NCI-H510A treated with DMSO at 0.1 percent for 48 hours (cell line): ENCODE data around the gene CHI3L1.

Experiments
- DNase-seq: peaks from one replicate; lab custom pipeline; 2025; lab: John Stamatoyannopoulos, UW

CHI3L1 gene

DNA sequence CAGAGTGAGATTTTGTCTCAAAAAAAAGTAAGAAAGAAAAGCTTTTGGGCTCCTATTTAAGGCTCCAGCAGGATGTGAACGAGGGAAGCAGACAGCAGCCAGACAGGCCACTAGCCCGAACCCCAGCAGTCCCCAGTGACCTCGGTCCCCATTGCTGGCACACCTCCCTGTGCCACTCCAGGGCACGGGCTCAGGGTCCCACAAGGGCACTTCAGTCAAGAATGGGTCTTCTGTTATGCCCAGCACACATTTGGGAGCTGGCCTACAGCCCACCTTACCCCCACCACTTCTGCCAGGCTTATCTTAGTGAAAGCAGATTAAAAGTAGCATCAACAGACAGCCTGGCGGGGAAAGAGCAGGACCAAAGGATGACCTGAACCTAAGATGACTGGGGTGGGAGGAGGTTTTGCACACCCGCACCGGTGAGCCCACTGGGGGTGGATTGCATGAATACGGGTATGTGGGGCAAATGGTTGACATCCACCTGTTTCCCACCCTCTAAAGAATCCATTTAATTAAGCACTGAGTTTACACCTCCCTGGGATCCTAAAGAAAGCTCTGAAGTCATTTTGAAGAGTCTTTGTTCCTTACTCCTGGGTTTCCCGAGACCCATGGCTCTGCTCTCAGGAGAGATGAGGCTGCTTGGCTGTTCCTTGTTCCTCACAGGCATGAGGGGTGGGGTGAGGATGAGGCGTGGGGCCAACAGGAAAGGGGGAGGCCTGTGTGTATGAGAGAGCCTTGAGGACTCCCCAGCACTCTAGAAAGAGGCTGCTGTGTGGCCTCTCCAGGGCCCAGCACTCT lies 4.7 kb downstream of the CHI3L1 start:
- no peak for DNase-seq

DNA sequence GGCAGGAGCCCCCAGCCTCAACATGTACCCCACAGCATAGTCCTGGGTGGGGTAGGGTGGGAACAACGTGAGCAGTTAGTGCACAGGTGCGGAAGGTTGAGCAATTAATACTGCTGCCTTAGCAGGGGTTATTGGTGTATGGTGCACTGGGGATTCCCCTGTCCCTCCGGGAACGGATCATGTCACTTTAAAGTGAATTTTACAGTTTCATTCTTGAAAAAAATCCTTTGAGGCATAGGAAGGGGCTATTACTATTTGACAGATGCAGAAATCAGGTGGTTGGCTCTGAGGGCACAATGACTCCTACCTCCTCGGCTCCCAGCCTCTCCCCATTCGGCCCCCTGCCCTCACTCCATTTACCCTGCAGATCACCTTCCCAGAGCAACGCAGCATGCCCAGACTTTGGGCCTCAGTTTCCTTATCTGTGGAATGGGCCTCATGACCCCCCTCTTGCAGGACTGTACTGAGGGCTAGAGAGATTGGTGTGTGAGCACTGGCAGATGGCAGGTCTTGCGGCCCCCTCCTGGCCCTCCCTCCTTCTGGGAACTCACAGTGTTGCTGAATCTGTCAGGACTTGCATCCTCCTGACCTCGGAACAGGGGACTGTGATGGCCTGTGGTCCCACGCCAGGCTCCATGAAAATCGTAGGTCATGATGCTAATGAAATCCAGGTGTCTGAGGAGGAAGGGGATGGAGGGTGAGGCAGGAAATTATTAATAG lies 5.7 kb downstream of the CHI3L1 start:
- DNase-seq: no peak

DNA sequence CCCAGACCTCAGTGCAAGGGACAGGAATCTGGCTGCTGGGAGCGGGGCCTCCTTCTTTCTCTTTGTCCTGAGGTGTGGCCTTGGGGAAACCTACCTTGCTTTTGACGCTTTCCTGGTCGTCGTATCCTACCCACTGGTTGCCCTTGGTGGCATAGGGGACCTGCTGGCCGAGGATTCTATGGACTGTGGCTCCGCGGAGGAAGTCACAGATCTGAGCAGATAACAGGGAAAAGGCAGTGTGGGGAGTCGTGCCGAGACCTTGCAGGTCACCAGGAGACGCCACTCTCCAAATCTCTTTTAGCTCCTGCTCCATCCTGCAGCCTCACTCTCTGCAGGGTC lies 6.9 kb downstream of the CHI3L1 start:
- no peak for DNase-seq

DNA sequence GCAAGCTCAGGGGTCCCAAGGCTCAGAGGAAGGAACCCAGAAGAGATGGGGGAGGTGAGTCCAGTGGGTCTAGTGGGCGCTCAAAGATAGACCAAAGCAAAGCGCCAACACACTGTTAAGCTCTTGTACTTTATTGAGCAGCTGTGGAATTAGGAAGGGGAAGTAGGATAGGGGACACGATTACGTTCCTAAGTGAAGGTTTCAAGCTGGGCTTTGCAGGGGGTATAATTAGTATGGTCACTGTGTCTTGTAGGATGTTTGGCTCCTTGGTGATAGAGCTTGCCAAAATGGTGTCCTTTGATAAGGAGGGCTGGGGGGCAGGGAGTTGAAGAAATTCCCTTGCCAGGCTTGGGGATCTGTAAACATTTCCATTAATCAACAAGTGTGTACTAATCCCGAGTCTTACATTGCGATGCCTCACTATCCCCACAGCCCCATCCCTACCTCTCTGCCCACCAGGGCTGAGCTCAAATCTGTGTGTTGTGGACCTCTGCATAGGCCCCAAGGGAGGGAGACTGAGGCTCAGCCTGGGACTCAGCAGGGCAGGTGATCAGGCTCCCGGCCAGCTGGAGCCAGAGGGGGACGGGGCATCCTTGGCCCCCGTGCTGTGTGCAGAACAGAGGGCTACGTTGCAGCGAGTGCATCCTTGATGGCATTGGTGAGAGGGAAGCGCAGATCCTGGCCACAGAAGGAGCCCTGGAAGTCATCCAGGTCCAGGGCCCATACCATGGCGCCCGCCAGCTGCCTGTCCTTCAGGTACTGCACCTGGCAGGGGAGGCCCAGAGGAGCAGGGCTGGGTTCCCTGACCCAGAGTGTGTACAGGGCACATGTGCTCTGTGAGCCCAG lies 7.5 kb downstream of the CHI3L1 start:
- DNase-seq: no peak

DNA sequence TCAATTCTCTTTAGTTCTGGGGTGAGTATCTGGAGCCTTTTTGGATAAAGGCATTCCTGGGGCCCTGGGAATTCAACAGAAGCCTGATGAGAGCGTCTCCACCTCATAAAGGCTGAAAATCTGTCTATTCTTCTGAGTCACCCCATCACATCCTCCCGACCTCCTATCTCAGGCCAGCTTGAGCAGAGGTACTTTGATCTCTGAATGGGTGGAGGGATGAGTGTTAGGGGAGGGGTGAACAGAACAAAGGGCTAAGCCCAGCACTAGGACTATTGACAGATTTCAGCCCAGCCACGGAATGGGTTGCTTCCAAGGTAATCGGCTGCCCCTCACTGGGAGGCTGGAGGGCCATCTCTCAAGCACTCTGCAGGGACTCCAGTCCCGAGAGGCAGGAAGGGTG lies 8.4 kb downstream of the CHI3L1 start:
- DNase-seq: no peak

DNA sequence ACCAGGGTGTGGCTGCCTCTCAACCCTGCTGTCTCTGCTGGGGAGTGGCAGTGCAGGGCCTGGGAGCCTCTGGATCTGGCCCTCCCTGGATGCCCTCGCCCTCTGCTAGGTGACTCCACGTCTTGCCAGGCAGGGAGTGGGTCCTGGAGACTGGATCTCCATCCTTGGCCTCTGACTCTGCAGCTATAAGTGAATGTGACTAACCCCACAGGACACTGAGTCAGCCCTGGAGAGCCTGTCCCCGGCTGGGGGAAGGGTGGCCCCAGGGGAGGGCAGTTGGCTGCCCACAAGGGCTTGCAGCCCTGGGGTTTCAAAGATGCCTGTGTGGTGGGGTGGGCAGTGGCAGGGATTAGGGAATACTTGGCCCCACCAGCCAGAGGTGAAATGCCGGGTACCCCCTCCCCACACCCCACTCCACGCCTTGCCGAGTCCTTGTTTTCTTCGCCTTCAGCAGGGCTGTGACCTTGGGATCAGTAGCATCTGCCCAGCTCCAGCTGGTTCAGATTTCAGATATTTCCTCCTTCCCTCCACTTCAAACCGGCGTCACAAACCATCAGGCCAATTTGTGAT lies 8.9 kb downstream of the CHI3L1 start:
- peak; percentile 32 for DNase-seq

DNA sequence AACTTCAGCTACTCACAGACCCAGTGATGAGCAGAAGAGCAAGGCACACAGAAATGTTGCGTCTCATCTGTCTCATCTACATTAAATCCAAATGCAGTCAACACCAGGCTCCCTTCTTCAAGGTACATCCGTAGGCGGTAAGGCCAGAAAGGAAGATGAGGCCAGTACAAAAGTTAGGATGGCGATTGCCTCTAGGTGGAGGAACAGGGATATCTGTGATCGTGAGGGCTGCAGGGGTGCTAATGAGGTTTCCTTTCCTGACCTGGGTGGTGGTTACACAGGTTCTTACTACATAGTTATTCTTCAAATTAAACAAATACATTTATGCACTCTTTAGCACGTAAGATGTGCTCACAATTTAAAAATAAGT lies 9.5 kb downstream of the CHI3L1 start:
- no peak for DNase-seq

DNA sequence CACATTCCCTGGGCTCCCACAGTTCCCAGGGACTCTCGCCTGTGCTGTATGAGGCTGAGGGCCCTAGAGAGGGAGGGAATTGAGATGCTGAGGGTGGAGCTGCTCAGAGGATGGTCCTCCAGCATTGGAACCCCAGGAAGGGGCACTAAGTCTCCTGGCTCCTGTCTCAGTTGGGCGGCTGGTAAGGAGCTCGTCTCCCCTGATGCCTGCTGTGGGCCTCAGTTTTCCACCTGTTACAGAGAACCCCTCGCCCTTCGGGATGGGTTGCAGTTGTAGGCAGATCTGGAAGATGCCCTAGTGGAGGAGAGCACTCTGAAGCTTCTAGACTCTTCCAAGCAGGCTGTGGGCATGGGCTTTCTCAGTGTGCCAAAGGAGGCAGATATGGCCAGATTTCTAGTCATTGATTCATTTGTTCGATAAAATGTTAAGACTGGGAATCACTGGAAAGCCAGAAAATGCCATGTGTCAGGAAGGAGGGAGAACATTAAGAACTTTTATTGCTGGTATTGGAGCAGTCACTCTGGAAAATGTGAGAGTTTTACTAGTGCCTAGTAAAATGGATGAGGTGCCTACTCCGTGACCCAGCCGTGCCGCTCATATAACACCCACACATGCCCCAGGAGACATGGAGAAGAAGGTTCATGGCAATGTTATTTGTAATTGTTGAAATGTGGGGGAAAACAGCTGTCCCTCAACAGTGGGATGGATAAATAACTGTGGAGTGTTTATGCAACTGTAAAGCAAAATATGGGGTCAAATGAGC lies 10.1 kb downstream of the CHI3L1 start:
- DNase-seq: no peak

DNA sequence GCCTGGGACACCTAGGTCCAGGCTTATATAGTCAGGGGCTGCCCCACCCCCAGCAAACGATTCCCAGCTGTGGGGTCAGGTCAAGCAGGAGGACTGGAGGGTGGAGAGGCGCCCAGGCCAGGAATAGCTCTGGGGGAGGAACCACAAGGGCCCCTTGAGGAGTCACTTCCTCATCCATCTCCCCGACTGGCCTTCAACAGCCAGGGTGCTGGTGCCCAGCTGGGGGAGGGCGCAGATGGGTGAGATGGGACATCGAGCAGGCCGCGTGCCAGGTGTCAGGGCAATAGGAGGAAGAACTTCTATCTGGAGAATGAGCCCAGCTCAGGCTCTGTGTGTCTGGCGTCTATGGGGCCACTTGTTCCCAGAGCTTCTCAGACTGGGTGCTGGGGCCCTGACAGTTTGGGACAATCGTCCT lies 10.7 kb downstream of the CHI3L1 start:
- no peak for DNase-seq

DNA sequence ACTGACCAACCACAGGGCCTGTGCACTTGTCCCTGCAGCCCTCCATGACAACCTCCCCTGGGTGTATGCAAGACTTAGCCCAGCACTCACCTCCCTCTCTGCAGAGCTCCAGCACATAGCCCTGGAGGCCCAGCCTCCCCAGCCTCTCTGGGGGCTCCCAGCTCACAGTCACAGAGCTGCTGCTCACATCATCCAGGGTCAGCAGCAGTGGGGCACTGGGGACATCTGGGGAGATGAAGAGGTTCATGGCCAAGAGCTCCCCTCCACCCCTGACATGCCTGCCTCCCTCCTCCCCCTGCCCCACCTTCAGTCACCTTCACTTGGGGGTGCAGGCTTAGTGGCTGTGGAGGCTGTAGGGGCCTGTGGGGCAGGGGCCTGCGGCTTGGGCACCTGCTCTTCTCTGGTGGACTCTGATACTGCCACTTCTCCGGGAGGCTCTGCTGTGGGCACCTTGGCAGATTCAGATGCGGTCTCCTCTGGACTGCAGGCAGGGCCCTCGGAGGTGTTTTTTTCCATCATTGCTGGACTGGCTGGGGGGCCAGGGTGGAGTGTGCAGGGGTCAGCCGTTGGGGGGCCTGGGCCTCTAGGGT lies 11.2 kb downstream of the CHI3L1 start, which contains the start of gene MYBPH:
Gene MYBPH (minus strand): TSS at position 590 of the 590 bp plus-strand sequence. CDS start 71 bp downstream, at position 519.
- DNase-seq: no peak

DNA sequence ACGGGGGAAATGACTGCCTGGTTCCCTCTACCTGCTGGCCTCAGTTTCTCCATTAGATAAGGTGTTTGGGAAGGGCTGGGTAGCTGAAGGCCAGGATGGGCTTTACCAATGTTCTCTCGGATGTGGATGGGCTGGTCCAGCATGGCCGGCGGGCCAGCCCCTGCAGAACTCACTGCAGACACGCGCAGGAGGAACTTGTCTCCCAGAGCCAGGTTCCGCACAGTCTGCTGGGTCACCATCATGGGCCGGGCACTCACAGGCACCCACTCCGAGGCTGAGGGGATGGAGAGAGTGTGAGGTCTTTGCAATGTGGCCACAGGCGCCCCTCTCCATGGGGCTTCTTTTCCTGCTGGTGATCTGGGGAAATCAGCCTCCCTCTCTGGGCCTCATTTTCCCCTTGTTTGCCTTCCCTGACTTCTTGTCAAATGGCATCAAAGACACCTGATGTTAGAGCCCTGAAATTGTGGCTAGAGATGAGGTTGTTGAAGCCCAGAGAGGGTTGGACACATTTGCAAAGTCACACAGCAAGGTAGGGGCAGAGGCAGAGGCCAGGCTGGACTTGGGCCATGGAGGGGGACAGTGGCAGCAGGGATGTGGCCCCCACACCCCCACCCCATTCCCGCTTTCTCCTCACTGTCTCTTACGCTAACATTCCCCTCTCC lies 12.0 kb downstream of the CHI3L1 start:
- no peak for DNase-seq

DNA sequence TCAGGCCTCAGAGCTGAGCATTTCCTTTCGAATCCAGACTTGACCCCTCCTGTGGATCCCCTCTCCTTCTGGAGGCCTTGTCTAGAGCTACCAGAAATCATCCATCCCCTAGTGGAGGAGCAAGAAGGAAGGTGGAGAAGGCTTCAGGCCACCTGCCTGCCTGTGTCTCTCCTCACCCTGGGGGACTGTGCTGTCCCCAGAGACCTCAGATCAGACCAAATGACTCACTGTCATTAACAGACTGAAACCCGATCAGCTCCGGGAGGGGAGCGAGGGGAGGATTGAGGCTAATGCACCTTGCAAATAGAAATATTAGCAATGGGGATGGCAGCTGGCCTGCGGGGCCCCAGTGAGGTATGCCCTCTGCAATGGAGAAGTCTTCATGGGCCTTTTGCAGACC lies 12.9 kb downstream of the CHI3L1 start:
- DNase-seq: peak; percentile 38

DNA sequence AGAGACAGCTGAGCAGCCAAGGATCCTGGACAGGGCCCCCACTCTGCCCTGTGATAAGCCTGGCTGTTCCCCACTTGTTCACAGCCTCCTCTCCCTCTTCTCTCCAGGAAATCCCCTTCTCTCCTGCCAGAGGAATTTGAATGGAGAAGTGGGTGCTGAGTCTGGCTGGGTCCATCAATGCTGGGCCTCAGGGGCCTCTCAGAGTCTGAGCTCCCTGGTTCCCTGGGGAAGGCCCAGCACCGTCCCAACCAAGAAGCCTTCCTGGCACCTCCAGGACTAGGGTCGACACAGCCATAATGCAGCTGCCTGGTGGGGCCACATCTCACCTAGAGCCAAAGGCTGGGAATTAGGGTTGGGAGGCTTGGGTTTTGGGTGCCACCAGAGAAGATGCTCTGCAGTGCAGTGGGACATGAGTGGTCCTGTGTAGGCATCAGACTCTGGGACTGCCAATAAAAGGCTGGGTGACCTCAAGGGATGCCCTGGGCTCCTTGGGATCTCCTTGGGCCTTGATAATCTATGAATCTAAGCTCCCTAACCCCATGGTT lies 13.4 kb downstream of the CHI3L1 start:
- no peak for DNase-seq

DNA sequence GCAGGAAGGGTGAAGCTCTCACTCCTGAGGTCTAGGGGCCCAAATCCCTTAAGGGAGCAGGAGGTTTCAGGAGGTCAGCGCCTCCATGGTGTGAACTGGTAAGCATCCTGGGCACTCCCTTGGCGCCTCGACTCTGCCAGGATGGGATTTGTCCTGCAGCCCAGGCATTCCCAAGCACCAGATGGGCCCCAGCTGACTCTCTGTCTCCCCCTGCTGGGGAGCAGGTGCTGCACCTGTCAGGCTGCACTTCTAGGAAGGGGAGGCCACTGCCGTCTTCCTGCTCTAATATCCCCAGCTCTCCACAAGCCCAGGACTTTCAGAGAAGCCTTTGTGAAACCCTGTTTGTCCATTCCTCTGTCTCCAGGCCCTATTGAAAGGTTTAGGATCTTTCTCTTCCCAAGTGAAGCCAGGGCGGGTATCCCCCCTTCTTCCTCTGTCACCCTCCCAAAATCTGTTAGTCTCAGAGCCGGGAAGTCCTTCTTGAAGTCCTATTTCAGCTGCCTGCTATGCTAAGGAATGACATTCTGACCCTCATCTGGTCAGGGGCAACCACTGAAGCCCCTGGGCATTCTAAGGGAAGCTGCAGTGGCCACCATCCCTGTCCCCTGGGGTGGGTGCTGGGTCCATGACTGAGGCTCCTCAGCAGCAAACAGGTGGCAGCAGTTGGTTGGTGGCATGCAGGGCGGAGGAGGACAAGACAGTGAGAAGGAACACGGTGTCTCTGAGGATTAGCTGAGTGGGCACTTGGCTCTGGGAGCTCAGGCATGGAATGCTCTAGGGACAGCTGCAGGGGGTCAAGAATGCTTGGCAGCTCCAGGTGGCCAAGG lies 14.1 kb downstream of the CHI3L1 start:
- DNase-seq: peak; percentile 33

DNA sequence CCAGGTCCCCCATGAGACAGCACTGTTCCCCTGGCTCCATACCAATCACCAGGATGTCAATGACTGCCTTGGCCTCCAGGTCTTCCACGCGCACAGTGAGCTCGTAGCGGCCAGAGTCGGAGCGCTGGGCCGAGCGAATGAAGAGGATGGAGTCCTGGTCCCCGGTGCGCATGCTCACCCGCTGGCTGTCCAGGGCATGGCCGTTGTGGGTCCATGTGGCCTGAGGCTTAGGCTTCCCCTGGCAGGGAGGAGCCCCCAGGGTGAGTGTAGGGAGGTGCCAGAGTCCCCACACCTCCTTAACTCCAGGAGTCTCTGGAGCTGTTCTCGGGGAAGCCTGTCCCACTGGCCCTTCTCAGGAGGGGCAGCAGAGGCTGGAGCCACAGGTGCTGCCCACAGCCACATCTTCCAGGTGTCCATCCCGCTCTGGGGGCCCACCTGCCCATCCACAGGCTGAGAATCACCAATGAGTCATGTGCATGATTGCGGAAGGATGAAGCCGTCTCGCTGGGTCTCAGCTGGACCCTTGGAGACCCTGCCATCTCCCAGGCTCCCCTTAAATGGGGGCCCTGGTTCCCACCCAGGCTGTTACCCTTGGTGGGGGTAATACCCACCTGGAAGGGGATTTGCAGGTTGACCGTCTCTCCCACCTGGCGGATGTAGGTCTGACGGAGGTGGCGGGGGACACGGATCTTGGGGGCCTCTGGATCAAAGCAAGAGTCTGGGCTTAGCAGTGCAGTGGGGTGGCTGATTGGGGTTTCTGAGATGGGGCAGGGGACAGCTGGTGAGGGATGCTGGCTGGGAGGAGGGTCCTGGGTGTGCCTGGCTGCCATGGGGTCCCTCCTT lies 14.9 kb downstream of the CHI3L1 start:
- DNase-seq: no peak

DNA sequence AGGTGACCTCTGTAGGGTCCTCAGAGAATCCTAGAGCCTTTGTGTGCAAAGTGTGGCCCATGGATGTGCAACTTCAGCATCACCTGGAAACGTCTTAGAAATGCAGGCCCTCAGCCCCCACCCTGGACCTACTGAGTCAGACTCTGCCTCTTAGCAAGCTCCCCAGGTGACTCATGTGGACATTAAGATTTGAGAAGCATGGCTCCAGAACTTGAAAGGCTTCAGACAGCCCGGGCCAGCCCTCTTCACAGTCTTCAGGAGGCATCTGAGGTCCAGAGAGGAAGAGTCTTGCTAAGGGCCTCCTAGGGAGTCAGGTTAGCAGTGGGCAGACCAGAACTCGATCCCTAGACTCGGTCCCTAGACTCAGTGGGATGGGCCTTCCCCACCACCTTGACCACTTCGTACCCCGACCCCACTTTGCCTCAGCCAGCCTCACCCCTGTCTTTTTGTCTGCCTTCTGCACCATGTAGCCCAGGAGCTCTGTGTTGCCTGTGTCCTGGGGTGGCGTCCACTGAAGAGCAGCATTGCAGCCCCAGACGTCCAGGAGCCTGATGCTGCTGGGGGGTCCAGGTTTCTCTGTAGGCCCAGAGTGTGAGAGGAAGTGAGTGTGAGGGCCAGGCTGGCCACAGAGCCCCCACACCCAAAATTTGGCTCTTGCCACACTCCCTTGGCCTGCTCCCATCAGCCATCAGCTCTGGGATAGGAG lies 15.7 kb downstream of the CHI3L1 start:
- no peak for DNase-seq

DNA sequence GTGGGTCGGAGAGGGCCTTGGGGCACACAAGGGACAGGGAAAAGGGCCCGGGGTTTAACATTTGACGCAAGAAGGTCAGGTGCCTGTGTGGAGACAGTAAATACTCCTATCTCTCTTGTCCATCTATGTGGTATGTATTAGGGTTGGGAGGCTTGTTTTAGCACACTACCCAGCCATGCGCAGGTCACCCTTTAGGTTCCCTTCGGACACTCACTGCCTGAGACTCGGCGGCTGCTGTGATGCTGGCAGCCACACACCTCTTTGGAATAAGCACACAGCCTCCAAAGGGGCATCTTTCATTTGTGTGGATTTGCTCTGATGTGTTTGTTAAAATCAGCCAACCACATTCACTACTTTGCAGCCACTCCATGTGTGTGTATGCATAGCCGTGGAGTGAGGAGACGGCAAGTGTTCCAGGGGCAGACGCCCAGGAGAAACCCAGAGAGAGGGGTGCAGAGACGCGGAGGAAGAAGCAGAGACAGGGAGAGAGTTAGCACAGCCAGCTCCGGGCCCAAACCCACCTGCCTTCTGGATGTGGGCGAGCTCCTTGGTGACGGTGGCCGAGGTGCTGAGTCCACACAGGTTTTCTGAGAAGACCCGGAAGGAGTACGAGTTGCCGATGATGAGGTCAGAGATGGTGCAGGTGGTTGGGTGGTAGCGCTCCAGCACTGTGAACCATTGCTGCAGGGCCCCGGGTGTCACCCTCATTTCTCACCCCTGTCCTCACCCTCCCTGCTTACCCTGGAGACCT lies 16.6 kb downstream of the CHI3L1 start:
- no peak for DNase-seq
